ENCODE data around the gene ADH5.
"Not testable (repeated sequence)": the region's sequence is repeated elsewhere in the genome, so short reads cannot be mapped to it uniquely, and the experiment has no call there.

ADH5 gene

GRCh38 chr4:99082192-99082591 lies 6.4 kb downstream of the ADH5 start:
- DNase-seq: no peak

- not testable (repeated sequence) for DNase-seq
Measured at GRCh38 chr4:99080869-99081268, 7.7 kb downstream of the ADH5 start.

DNA sequence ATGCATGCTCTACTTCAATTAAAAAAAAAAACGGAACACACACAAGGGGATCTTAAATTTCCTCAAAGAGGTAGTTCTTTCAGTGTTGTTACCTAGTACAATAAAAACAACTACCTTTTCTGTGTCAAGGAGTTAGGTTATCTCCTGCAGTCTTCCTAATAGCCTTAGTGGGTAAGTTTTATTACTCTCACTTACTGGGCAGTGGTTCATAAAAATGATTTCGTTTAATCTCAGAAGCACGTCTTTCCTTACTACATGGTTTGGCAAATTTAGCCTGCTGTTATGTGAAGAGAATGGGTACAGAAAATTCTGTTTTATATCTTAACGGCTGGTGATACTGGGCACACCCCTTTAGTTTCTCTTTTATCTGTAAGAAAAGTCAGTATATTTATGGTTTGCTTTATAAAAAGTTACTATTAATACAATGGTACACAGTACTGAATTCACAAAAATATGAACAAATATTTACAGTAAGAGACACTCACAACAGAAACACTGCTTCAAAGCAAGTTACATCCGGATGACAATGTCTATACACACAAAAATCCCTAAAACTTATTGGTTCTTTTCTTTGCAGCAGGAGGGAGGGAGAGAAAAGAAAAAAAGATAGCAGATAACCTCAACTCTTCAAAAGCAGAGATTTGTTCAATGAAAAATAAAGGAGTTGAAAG lies 8.8 kb downstream of the ADH5 start:
- no peak for DNase-seq

DNA sequence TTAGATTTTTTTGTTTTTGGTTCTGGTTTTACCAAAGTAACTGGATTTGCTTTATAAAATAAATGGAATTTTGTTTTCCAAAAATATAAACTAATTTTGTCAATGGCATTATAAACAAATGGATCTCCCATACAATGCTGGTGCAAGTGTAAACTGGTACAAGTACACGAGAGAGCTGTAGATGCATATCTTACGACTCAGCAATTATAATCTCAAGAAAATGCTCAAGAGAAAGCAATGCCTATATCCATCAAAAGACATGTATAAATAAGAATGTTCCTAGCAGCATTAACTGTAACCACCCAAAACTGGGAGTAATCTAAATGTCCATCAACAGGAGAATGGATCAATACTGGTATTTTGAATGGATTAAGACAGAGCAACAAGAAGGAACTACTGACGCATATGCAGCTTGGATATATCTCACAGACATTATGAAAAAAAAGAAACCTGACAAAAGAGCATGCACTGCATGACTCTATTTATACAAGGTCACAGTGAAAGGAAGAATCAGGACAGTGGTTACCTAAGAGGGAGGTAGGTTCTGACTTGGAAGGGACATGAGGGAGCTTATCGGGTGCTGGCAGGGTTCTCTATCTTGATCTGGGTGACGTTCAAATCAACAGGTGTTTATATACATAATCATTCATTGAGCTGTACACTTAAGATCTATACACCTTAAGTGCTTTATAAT lies 9.5 kb downstream of the ADH5 start:
- DNase-seq: no peak

GRCh38 chr4:99078336-99078735 lies 10.3 kb downstream of the ADH5 start:
- no peak for DNase-seq

DNA sequence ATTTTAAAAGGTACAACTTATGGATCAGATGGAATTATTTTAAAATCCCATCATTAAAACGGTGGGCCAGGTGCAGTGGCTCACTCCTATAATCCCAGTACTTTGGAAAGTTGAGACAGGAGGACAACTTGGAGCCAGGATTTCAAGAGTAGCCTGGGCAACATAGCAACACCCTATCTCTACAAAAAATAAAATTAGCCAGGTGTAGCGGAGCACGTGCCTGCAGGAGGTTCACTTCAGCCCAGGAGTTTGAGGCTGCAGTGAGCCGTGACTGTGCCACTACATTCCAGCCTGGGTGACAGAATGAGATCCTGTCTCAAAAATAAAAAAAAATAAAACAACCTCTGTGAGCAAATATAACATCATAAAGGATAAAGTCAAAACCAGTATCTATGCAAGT lies 11.4 kb downstream of the ADH5 start:
- DNase-seq: no peak

DNA sequence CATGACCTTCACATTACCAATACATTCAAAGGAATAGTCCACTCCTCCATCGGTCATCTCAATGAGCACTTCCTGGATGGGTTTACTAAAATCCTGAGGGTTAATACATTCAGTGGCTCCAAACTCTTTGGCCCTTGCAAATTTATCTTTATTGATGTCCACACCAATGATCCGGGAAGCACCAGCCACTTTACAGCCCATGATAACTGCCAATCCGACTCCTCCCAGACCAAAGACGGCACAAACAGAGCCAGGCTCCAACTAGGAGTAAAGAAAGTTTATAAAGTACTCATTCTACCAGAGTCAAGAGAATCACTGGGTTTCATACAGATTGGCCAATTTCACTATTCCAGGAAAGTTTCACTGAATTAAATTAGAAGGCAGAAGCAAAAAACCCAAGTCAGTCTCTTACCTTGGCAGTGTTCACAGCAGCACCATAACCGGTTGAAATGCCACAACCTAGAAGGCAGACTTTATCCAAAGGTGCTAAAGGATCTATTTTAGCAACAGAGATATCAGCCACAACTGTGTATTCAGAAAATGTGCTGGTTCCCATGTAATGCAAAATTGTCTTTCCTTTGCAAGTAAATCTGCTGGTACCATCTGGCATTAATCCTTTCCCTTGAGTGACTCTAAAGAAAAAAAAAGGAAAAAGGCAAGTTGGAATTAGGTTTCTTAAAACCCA lies 12.2 kb downstream of the ADH5 start:
- DNase-seq: no peak

DNA sequence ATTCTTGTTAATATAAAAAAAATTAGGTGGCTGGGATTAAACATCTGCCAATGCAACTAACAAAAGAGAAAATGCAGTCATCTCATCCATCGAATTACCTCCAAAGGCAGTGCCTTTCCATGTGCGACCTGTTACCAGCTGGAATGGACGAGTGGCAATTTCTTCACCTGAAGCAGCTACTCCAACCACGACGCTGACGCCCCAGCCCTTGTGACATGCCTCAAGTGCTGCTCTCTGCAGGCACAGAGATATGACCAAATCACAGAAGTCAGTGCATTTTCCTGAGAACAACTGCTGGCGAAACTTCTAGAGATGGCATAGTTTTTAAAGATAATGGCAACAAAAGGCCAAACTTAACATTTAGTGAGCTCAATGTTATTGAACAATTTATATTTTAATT lies 13.8 kb downstream of the ADH5 start:
- DNase-seq: no peak

DNA sequence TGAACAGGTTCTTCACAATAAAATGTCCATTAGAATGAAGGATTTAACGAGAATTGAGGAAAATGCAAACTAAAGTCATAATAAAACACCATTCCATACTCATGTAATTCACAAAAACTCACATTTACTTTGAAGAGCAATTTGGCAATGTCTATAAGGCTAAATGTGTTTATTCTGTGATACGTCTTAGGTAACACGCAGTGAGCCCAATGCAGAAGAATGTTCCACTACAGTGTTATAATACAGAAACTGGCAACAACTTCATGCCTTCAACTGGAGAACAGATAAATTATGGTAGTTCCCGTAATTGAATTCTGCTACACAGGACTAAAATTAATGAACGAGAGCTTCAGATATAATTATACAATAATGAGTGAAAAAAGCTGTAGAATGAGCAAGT lies 17.4 kb downstream of the ADH5 start:
- no peak for DNase-seq

DNA sequence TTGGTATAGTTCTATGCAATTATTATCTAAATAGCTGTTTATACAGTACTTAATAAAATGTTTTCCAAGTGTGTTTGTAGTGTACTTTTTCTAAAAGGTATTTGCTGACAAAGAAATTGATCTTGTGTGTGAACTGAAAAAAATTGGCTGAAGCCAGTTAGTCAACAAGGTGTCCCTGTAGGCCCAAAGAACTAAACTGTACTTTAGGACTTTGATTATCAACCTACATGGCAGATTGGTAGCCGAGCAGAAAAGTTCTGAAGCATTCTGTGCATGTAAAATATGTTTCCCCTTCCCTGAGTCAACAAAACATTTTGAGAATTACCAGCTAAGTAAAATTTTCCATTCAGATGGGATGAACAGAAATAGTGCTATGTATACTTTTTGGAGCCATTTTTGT lies 21.0 kb downstream of the ADH5 start:
- no peak for DNase-seq

DNA sequence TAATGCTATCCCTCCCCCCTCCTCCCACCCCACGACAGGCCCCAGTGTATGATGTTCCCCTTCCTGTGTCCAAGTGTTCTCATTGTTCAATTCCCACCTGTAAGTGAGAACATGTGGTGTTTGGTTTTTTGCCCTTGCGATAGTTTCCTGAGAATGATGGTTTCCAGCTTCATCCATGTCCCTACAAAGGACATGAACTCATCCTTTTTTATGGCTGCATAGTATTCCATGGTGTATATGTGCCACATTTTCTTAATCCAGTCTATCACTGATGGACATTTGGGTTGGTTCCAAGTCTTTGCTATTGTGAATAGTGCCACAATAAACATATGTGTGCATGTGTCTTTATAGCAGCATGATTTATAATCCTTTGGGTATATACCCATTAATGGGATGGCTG lies 23.1 kb downstream of the ADH5 start:
- DNase-seq: not testable (repeated sequence)

DNA sequence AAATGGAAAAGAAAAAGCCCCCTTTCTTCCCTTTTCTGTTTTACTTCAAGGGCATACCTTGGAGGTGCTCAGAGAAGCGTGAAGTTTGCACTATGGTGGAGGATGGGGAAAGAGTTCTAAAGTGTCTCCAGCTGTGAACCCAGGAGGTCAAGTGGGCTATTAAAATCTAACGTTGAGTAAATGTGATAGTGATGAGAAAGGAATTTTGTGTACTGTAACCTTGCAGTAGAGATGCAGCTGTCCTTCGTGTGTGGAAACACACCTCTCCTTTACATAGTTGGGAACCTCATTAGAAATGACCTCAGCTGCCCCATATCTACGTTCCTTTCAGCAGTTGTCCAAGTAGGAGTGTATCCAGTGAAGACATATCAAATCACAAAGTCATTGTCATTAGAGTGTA lies 26.5 kb downstream of the ADH5 start:
- no peak for DNase-seq

DNA sequence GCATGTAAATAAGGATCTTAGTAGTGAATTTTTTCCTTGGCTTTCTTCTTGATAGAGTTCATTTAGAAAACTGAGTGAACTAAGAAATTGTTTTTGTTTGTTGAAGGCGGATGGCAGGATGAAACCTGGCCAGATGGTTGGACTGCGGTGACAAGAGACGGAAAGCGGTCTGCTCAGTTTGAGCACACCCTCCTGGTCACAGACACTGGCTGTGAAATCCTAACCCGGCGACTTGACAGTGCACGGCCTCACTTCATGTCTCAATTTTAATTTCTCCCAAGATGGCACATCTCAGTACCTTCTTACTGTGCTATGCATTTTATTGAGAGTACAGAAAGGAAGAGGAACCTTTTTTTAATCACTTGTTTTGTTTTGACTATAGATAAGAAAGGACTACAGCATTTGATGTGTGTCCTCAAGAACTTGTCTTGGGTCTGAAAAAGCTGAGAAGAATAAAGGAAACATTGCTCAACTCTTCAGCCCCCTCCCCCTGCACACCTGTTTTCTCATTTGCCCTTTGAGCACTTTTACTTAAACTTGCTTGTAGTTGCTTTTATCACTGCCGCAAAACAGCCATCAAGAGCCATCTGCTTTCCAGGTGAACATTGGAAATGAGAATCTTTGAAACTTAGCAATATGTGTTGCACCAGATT lies 27.4 kb downstream of the ADH5 start:
- no peak for DNase-seq

DNA sequence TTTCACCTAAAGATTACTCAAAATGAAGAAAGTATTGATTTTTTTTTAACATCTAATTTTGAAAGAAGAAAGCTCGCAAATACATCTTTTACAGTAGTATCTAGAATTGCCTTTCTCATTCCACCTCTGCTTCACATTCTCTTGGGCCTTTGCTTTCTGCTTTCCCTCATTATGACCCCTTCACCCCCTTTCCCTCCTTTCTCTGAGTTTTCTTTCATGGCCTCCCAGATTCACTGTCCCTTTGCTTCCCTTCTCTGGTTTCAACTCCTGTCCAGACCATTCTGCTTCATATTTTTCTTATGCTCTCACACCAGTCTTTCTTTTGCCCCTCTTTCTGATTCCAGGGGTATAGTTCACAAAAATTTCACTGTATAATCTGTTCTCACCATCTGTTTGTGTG lies 29.0 kb downstream of the ADH5 start:
- no peak for DNase-seq

DNA sequence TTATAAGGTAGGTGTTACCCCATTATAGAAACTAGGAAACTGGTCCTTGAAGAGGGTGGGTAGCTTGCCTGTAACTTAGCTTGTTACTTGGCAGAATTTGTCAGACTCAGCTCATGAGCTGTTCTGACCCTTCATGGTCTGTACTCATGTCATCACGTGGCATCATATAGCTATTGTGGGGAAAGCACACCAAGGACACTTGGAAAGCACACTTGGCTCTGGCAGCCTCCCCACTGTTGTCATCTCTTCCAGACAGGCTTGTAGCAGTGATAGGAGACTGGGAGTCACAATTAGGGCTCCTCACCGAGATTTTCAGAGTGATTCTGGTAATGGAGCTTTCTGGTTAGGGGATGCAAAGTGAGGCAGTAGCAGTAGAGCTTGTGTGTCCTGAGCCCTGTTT lies 30.4 kb downstream of the ADH5 start:
- DNase-seq: no peak

- DNase-seq: no peak
Measured at GRCh38 chr4:99054428-99054994, 34.1 kb downstream of the ADH5 start.

DNA sequence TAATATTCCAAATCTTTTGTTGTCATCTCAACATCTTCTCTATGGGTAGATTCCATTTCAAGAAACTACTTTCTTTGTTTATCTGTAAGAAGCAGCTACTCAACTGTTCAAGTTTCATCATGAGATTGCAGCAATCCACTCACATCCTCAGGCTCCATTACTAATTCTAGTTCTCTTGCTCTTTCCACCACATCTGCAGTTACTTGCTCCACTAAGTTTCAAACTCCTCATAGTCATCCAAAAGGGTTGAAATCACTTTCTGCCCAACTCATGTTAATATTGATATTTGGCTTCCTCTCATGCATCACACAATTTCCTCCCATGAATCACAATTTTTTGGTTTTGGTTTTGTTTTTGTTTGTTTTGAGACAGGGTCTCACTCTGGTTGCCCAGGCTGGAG lies 35.7 kb downstream of the ADH5 start:
- DNase-seq: no peak

DNA sequence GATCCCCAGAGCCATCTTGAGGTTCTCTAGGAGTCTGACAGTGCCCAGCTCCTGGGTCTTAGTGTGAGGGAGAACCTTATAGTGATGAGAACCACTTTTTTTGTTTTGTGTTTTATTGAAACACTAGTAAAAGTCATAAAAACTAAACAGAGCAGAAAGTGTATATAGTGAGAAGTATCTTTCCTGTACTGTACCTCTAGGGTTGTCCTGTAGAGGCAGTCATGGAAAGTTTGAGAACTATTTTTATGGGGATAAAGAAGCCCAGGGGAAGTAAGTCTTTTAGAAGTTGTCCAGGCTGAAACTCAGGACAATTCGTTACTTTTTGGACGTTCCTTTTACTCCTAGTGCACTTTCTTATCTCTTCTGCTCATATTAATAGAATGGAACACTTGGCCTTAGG lies 40.9 kb downstream of the ADH5 start:
- no peak for DNase-seq

DNA sequence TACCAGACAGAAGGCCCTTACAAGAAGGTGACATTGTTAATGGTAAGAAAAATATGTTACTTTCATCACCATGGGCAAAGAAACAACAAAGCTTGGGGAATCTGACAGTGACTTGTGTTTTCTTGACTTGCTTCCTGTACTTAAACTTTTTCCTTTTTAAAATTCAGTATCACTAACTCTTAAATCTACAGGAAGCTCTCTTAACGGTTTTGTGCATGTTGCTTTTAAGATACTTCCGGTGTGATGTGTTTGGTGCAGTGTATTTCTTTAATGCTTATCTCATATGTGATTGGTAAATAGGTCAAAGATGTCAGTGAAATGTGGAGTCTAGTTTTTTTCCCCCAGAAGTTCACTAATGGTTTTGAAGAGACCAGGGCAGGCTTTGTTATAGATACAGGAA lies 45.2 kb downstream of the ADH5 start:
- no peak for DNase-seq

DNA sequence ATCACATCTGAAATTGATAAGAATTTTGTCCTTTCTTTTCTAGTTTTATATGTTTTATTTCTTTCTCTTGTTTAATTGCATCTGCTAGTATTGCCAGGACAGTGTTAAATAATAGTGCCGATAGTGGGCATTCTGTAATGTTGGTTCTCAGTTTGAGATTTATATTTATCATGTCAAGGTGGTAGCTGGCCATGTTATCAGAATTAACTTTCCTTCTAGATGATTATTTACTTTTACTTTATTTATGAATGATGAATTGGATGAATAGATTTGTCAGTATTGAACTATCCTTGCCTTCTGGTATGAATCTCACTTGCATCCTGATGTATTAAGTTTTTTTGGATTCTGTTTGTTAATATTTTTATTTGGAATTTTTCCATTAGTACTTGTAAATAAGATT lies 50.4 kb downstream of the ADH5 start:
- no peak for DNase-seq

DNA sequence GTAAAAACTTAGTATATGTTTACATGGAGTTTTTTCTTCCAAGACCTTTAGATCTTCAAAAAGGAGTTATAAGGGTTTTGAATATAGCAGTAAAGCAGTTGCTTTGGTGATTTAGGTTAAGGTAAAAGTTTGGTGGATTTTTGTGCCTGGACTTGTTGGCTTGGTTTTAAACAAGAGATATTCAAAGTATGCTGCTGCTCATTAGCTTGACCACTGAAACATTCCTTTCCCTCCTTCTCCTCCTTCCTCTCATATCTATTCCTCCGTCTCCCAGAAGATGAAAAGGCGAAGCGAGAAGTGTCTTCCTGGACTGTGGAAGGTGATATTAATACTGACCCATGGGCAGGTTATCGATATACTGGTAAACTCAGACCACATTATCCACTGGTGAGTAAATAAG lies 54.6 kb downstream of the ADH5 start:
- DNase-seq: no peak

- no peak for DNase-seq
Measured at GRCh38 chr4:99029852-99030251, 58.7 kb downstream of the ADH5 start.

- no peak for DNase-seq
Measured at GRCh38 chr4:99029018-99029735, 59.4 kb downstream of the ADH5 start.

Measured in SW 1271 (cell line).